ENCODE results near the gene SUN2.
A peak's percentile ranks its signal among the peaks of the same experiment; 100 is the strongest.

DNA sequence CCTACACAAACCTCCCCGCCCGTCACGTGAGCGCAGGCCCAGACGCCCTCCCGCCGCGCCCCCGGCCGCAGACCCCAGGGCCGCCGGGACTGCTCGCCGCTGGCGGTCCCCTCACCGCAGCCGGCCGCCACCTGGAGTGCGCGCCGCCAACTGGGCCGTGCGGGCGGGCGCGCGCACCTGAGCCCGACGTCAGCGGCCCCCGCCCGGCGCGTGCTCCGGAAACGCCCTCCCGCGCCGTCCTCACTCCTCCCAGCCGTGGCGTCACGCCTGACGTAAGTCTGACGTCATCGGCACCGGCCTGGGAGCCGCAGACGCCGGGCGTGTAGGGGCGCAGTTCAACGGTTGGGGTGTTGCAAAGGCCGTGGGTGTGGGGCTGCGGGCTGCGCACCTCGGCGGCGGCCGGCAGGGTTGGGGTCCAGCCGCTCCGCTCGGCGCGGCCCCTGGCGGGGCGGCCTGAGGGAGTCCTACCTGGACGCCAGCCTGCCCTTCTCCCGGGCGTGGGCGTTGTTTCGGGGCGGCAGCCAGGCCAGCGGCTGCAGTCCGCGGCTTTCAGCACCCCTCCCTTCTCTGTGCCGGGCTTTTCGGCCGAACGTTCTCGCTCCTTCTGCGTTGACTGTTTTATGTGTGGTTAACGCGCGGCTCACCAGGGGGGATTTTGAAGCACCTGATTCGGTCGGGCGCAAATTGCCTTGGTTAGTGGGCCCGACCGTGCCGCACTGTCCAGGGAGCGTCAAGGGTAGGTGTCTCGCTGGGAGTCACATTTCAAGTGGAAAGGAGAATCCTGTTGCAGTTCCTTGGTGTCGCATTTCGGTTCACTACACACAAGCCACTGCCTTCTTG lies 54.8 kb downstream of the SUN2 start, which contains the start of gene JOSD1:
- TF ChIP-seq, protein P1, sequence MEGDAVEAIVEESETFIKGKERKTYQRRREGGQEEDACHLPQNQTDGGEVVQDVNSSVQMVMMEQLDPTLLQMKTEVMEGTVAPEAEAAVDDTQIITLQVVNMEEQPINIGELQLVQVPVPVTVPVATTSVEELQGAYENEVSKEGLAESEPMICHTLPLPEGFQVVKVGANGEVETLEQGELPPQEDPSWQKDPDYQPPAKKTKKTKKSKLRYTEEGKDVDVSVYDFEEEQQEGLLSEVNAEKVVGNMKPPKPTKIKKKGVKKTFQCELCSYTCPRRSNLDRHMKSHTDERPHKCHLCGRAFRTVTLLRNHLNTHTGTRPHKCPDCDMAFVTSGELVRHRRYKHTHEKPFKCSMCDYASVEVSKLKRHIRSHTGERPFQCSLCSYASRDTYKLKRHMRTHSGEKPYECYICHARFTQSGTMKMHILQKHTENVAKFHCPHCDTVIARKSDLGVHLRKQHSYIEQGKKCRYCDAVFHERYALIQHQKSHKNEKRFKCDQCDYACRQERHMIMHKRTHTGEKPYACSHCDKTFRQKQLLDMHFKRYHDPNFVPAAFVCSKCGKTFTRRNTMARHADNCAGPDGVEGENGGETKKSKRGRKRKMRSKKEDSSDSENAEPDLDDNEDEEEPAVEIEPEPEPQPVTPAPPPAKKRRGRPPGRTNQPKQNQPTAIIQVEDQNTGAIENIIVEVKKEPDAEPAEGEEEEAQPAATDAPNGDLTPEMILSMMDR (conservative IDR thresholded peaks at IDR 0.05): no peak
- TF ChIP-seq ZFX (IDR thresholded peaks at IDR 0.05): peak; percentile 77

Data from C4-2B (cell line).